Keratinocyte (primary cell): ENCODE data around the gene GABRB1. TPM values are rescaled to one million over a fixed set of nuclear protein-coding genes. Genes with fewer than 3 reads are reported as not detected.

Source experiments
- DNase-seq: peaks from one replicate; pipeline ENCODE4 v3.0.0-alpha.2; 2011; ENCODE audit warnings: low read depth, missing footprints, low spot score
- FAIRE-seq: peaks from 2 replicates; lab custom pipeline; 2011; peaks lifted over from hg19 to GRCh38; lab: Jason Lieb, UNC
- H2AFZ ChIP-seq: 2 replicates; pipeline ENCODE4 v1.6.0; 2012; ENCODE audit warnings: low read length, control low read depth, inconsistent platforms; ENCODE audit not compliant: control insufficient read depth
- H3K27ac ChIP-seq: 2 replicates; pipeline ENCODE4 v1.5.1; 2011; ENCODE audit warnings: low read length; ENCODE audit not compliant: control insufficient read depth, insufficient read depth
- H3K27me3 ChIP-seq: 3 replicates; pipeline ENCODE4 v1.6.0; 2011; ENCODE audit warnings: low read length; ENCODE audit not compliant: control insufficient read depth, insufficient read depth; ENCODE audit errors: extremely low read depth
- H3K36me3 ChIP-seq, 2 experiments: 2 replicates in 1 of 2; 3 replicates in 1 of 2; pipeline ENCODE4 v1.5.1; 2011; ENCODE audit warnings: low read length in 2 of 2, mild to moderate bottlenecking in 1 of 2; ENCODE audit not compliant: control insufficient read depth in 2 of 2, insufficient read depth in 2 of 2; ENCODE audit errors: extremely low read depth in 1 of 2
- H3K4me1 ChIP-seq: 3 replicates; pipeline ENCODE4 v1.5.1; 2011; ENCODE audit warnings: low read length; ENCODE audit not compliant: control insufficient read depth, insufficient read depth; ENCODE audit errors: extremely low read depth
- H3K4me2 ChIP-seq: 3 replicates; pipeline ENCODE4 v1.6.0; 2011; ENCODE audit warnings: low read depth, low read length; ENCODE audit not compliant: control insufficient read depth, insufficient read depth; ENCODE audit errors: extremely low read depth
- H3K4me3 ChIP-seq, 3 experiments: fragments of 200-600 bp in 1 of 3; sonication (generic) in 1 of 3; 2 replicates in 2 of 3; 3 replicates in 1 of 3; pipeline ENCODE4 v1.5.1; 2011 to 2016; ENCODE audit warnings: low read length in 3 of 3, mild to moderate bottlenecking in 3 of 3, control low read depth in 2 of 3, inconsistent platforms in 1 of 3, low read depth in 1 of 3, mixed read lengths in 1 of 3, mixed run types in 1 of 3, moderate library complexity in 1 of 3; ENCODE audit not compliant: control insufficient read depth in 2 of 3, insufficient read depth in 2 of 3; ENCODE audit errors: extremely low read depth in 1 of 3
- H3K79me2 ChIP-seq: 2 replicates; pipeline ENCODE4 v1.6.0; 2012; ENCODE audit warnings: low read length; ENCODE audit not compliant: control insufficient read depth, insufficient read depth
- H3K9ac ChIP-seq: 3 replicates; pipeline ENCODE4 v1.6.0; 2011; ENCODE audit warnings: low read length; ENCODE audit not compliant: control insufficient read depth, insufficient read depth; ENCODE audit errors: extremely low read depth
- H3K9me1 ChIP-seq: 3 replicates; pipeline ENCODE4 v1.6.0; 2011; ENCODE audit warnings: low read length; ENCODE audit not compliant: control insufficient read depth, insufficient read depth; ENCODE audit errors: extremely low read depth
- H3K9me3 ChIP-seq: 2 replicates; pipeline ENCODE4 v1.5.1; 2012; ENCODE audit warnings: low read depth, low read length; ENCODE audit not compliant: control insufficient read depth
- H4K20me1 ChIP-seq: 3 replicates; pipeline ENCODE4 v1.6.0; 2011; ENCODE audit warnings: low read length; ENCODE audit not compliant: control insufficient read depth, insufficient read depth; ENCODE audit errors: extremely low read depth
- CTCF ChIP-seq, 3 experiments: IDR thresholded peaks in 1 of 3; conservative IDR thresholded peaks in 1 of 3; optimal IDR thresholded peaks in 1 of 3; 2 replicates in 2 of 3; 3 replicates in 1 of 3; pipeline versions ENCODE3 to v1.5.1; 2011; ENCODE audit warnings: low read length in 3 of 3, mild to moderate bottlenecking in 3 of 3, moderate library complexity in 2 of 3, control low read depth in 1 of 3, inconsistent platforms in 1 of 3; ENCODE audit not compliant: insufficient read depth in 2 of 3; ENCODE audit errors: extremely low read depth in 1 of 3
- EZH2 ChIP-seq: IDR thresholded peaks from one replicate; pipeline ENCODE4 v1.6.1; 2012; ENCODE audit warnings: inconsistent platforms, mild to moderate bottlenecking, low read length, moderate library complexity
- dilution Hi-C: fragments of 300-500 bp; cut with MboI; formaldehyde crosslinking; loops from one replicate; pipeline ENCODE4 v1.7.0; 2020; ENCODE audit warnings: low sequenced_read_pairs; ENCODE audit not compliant: extremely low pct_ligation_motif_present
- polyA plus RNA-seq, 5 experiments: library from polyadenylated mRNA; depleted of rRNA in 3 of 5; stranded (reverse) in 3 of 5; stranded (forward) in 1 of 5; unstranded in 1 of 5; fragments of >200 nt; gene quantifications; 1 replicate in 1 of 5; 2 replicates in 3 of 5; 3 replicates in 1 of 5; pipeline versions ENCODE4 v1.2.1 to v1.2.3, GENCODE V29; 2011 to 2012; ENCODE audit warnings: missing spikeins in 2 of 5, low read depth in 1 of 5, low replicate concordance in 1 of 5

Gene GABRB1
- polyA plus RNA-seq, 1 donor (not counting 4 experiments of a cell fraction or from before 2014, with no cell fraction given), result not detected

DNA sequence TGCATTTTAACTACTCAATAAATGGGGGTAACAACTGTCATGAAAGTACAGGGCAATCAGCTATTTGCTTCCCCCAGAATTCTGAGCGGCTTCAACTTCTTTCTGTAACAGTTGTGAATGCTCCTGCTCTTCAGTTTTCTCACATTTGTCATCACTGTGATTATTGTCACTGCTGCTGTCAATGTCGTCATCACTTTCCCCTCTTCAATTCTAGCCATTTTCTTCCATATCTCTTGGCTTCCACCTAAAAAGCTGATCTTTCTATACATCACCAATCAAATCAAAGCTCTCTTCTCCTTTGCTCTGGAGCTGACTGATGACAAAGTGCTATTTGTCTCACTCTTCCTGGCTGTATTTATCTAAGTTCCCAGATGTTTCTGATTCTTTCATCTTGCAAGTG, 306.5 kb downstream of the GABRB1 start:
- Histone ChIP-seq H3K4me2 (no peak overlapping the region), H3K9me1 (no peaks in the 10 kb centered on the region), H2AFZ (no peak overlapping the region), H3K4me1 (no peaks in the 10 kb centered on the region), H3K4me3 (no peak overlapping the region), H3K27me3 (no peaks in the 10 kb centered on the region), H3K36me3 (no peaks in the 10 kb centered on the region), H3K9ac (no peak overlapping the region), H3K9me3 (no peaks in the 10 kb centered on the region), H3K79me2 (no peaks in the 10 kb centered on the region), H3K27ac (no peak overlapping the region), H4K20me1 (no peaks in the 10 kb centered on the region)
- dilution Hi-C loops, result no loop called here
- TF ChIP-seq CTCF (optimal IDR thresholded peaks at IDR 0.05 in 1 of 3, IDR thresholded peaks at IDR 0.05 in 1 of 3, conservative IDR thresholded peaks at IDR 0.05 in 1 of 3; ENCODE audit: extremely low read depth in 1 of 3, insufficient read depth in 2 of 3, low read length in 3 of 3) (no peak), EZH2 (no peak)
- no peak for FAIRE-seq
- DNase-seq, result no peak

DNA sequence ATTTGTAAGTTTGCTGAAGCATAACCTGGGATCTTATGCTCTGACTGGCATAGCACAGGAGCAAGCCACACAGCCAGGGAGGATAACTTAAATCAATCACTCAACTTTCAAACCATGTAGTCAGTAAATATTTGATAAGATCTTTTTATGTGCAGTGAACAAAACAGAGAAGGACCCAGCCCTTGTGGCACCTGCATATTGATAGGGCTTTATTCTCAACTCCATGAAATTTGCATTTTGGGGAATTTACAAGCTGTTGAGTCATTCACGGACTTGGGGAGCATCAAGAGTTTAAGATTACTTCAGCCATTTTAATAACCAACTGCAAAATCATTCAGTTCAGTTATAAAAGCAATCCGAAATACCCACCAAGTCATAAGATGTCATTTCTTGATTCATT, 309.5 kb downstream of the GABRB1 start:
- Histone ChIP-seq H3K36me3 (no peaks in the 10 kb centered on the region), H2AFZ (no peak overlapping the region), H3K27ac (no peak overlapping the region), H3K9ac (no peak overlapping the region), H3K79me2 (no peaks in the 10 kb centered on the region), H3K9me3 (no peaks in the 10 kb centered on the region), H3K9me1 (no peaks in the 10 kb centered on the region), H3K4me2 (no peak overlapping the region), H3K4me1 (no peaks in the 10 kb centered on the region), H3K27me3 (no peaks in the 10 kb centered on the region), H3K4me3 (no peak overlapping the region), H4K20me1 (no peaks in the 10 kb centered on the region)
- FAIRE-seq, result no peak
- no peak for TF ChIP-seq EZH2
- TF ChIP-seq CTCF (optimal IDR thresholded peaks at IDR 0.05 in 1 of 3, IDR thresholded peaks at IDR 0.05 in 1 of 3, conservative IDR thresholded peaks at IDR 0.05 in 1 of 3; ENCODE audit: extremely low read depth in 1 of 3, insufficient read depth in 2 of 3, low read length in 3 of 3), result no peak
- dilution Hi-C loops, result no loop called here
- no peak for DNase-seq
